Sigmoid colon (tissue), 4 donors: ENCODE measurements around the gene ABCD4.

ENCODE experiments used
- EP300 ChIP-seq, 4 donors: sonication (generic); formaldehyde crosslinking; IDR thresholded peaks; one replicate each; pipeline ENCODE4 v1.6.1; 2017; ENCODE audit warnings: antibody characterized with exemption in 4 of 4
- TF ChIP-seq, protein P1 (sequence below), 4 experiments: fragments of 450-650 bp in 3 of 4; fragments of 200-600 bp in 1 of 4; IDR thresholded peaks; one replicate each; pipeline ENCODE4 v1.5.1; 2016 to 2019; ENCODE audit warnings: antibody characterized with exemption in 4 of 4, mild to moderate bottlenecking in 3 of 4, moderate library complexity in 2 of 4

GRCh38 chr14:74242780-74243042 lies 60.0 kb downstream of the ABCD4 start:
- TF ChIP-seq, protein P1, sequence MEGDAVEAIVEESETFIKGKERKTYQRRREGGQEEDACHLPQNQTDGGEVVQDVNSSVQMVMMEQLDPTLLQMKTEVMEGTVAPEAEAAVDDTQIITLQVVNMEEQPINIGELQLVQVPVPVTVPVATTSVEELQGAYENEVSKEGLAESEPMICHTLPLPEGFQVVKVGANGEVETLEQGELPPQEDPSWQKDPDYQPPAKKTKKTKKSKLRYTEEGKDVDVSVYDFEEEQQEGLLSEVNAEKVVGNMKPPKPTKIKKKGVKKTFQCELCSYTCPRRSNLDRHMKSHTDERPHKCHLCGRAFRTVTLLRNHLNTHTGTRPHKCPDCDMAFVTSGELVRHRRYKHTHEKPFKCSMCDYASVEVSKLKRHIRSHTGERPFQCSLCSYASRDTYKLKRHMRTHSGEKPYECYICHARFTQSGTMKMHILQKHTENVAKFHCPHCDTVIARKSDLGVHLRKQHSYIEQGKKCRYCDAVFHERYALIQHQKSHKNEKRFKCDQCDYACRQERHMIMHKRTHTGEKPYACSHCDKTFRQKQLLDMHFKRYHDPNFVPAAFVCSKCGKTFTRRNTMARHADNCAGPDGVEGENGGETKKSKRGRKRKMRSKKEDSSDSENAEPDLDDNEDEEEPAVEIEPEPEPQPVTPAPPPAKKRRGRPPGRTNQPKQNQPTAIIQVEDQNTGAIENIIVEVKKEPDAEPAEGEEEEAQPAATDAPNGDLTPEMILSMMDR (IDR thresholded peaks at IDR 0.05), result no peak
- TF ChIP-seq EP300 (IDR thresholded peaks at IDR 0.05), result no peak
